ENCODE results near the gene CDSN. TPM values are rescaled to one million over a fixed set of nuclear protein-coding genes. Genes with fewer than 3 reads are reported as not detected.

Gene CDSN
- total and polyA plus RNA-seq, 2 of the 4 experiments (the other 2 are of a cell fraction) = not detected

- peak overlapping the region; percentile 13 for H2AFZ ChIP-seq (replicated peaks; ENCODE audit: low read length, poor library complexity)
- H4K8ac ChIP-seq (ENCODE audit: low read depth in 2 of 2, low read length in 2 of 2) = no peak overlapping the region
- H2AK5ac ChIP-seq (ENCODE audit: low read depth, low read length) = peak overlapping the region; percentile 66; the same call in 1 of the 2 replicates
- peaks cover under 1% of the 10 kb centered on the region; the same call in 1 of the 2 replicates for H3K4me1 ChIP-seq (ENCODE audit: control insufficient read depth, insufficient read depth, low read length)
- H2AK9ac ChIP-seq (replicated peaks; ENCODE audit: low read depth, low read length, poor library complexity) = peak overlapping the region; percentile 89
- no peak overlapping the region for H3K4ac ChIP-seq (ENCODE audit: low read depth, low read length)
- 0% methylated on average over 2 of the region's 8 CpGs; no CpG with 5 or more reads in 1 of the 2 experiments for WGBS, 2 experiments (ENCODE audit: extremely low coverage in 2 of 2, insufficient read length in 1 of 2)
- TF ChIP-seq SMC3 (IDR thresholded peaks at IDR 0.05; ENCODE audit: low read depth, low read length) (peak; percentile 51), RAD21 (IDR thresholded peaks at IDR 0.05; ENCODE audit: low read length) (peak; percentile 53), POLR2A (IDR thresholded peaks at IDR 0.05; ENCODE audit: low read depth, low read length) (no peak)
- TF ChIP-seq, protein P1, sequence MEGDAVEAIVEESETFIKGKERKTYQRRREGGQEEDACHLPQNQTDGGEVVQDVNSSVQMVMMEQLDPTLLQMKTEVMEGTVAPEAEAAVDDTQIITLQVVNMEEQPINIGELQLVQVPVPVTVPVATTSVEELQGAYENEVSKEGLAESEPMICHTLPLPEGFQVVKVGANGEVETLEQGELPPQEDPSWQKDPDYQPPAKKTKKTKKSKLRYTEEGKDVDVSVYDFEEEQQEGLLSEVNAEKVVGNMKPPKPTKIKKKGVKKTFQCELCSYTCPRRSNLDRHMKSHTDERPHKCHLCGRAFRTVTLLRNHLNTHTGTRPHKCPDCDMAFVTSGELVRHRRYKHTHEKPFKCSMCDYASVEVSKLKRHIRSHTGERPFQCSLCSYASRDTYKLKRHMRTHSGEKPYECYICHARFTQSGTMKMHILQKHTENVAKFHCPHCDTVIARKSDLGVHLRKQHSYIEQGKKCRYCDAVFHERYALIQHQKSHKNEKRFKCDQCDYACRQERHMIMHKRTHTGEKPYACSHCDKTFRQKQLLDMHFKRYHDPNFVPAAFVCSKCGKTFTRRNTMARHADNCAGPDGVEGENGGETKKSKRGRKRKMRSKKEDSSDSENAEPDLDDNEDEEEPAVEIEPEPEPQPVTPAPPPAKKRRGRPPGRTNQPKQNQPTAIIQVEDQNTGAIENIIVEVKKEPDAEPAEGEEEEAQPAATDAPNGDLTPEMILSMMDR (conservative IDR thresholded peaks at IDR 0.05; ENCODE audit: low read depth, low read length) = peak; percentile 66
- no peak overlapping the region for H3K23ac ChIP-seq (ENCODE audit: low read depth, low read length)
- H3K4me2 ChIP-seq (ENCODE audit: low read depth, low read length) = no peak overlapping the region
- no peaks in the 10 kb centered on the region for H3K36me3 ChIP-seq (ENCODE audit: control insufficient read depth, insufficient read depth, low read length)
- no peak overlapping the region for H2BK20ac ChIP-seq (ENCODE audit: low read depth, low read length)
- H3K79me1 ChIP-seq (ENCODE audit: low read depth in 1 of 2, low read length in 2 of 2) = no peaks in the 10 kb centered on the region
- no peak overlapping the region for H3K18ac ChIP-seq (ENCODE audit: low read depth, low read length)
- no peak overlapping the region for H3K9ac ChIP-seq (ENCODE audit: low read depth, low read length)
- no peaks in the 10 kb centered on the region for H3K9me3 ChIP-seq (ENCODE audit: control insufficient read depth, insufficient read depth, low read length)
- H4K5ac ChIP-seq (ENCODE audit: low read depth, low read length) = no peak overlapping the region
- no peak overlapping the region for H3K27ac ChIP-seq (ENCODE audit: insufficient read depth, low read length)
- H3K56ac ChIP-seq (ENCODE audit: extremely low read depth, insufficient read depth, low read length) = no peak overlapping the region
- H3K4me3 ChIP-seq (ENCODE audit: insufficient read depth, low read depth, low read length) = no peak overlapping the region
- POLR2A ChIA-PET (ENCODE audit: unreplicated experiment) = no interaction called here
- no peak overlapping the region for H3K14ac ChIP-seq (replicated peaks; ENCODE audit: low read depth, low read length)
- H2BK5ac ChIP-seq (ENCODE audit: low read depth, low read length, poor library complexity, severe bottlenecking) = no peak overlapping the region
- in situ Hi-C loops (cut with MboI; ENCODE audit: low sequenced_read_pairs) = no loop called here
- no TSS peak for BruUV-seq (replicated peaks)
- peaks cover 11% of the 10 kb centered on the region for H3K27me3 ChIP-seq (ENCODE audit: control insufficient read depth, insufficient read depth, low read length)
- H2BK15ac ChIP-seq (ENCODE audit: low read depth, low read length) = no peak overlapping the region
- ATAC-seq (ENCODE audit: low read depth) (peak; percentile 70), DNase-seq (peak; percentile 24)
- intact Hi-C loops (cut with micrococcal nuclease) = no loop called here
- H2BK120ac ChIP-seq (ENCODE audit: low read depth, low read length) = no peak overlapping the region
- no peak overlapping the region for H4K91ac ChIP-seq (ENCODE audit: insufficient read depth, low read depth, low read length)
- CTCF ChIA-PET = interaction anchor here (1.0 kb wide), 1 partner anchor 64 kb away, joined by 3 read pairs; no protein-coding TSS in a partner anchor
- H3K9me1 ChIP-seq (ENCODE audit: insufficient read depth, low read length) = no peaks in the 10 kb centered on the region
- dilution Hi-C loops (cut with HindIII; ENCODE audit: low sequenced_read_pairs, unreplicated experiment) = no loop called here
- no peaks in the 10 kb centered on the region; the same call in 1 of the 2 replicates for H4K20me1 ChIP-seq (ENCODE audit: insufficient read depth, low read length)
Measured at GRCh38 chr6:31128093-31128676, 7.9 kb upstream of the CDSN start.
